Panc1 (cell line): ENCODE results near the gene NCBP2.

Experiments
- POLR2AphosphoS5 ChIP-seq: IDR thresholded peaks from 2 replicates; pipeline ENCODE4 v1.6.1; 2012; ENCODE audit warnings: mild to moderate bottlenecking, low read depth, low read length, moderate library complexity
- SIN3A ChIP-seq: IDR thresholded peaks from 2 replicates; pipeline ENCODE4 v1.6.1; 2012; ENCODE audit warnings: low read depth, mild to moderate bottlenecking, low read length, moderate library complexity, borderline replicate concordance; ENCODE audit not compliant: insufficient read depth
- TF ChIP-seq, protein P1 (sequence below): fragments of 450-650 bp; IDR thresholded peaks from 2 replicates; pipeline ENCODE4 v1.5.1; 2017; ENCODE audit warnings: mild to moderate bottlenecking
- TF ChIP-seq, protein P2 (sequence below), 2 experiments: IDR thresholded peaks; 2 replicates each; pipeline ENCODE4 v1.6.1; 2011 to 2012; ENCODE audit warnings: low read depth in 2 of 2, control low read depth in 1 of 2, low read length in 1 of 2, mild to moderate bottlenecking in 1 of 2, moderate library complexity in 1 of 2; ENCODE audit not compliant: insufficient read depth in 1 of 2

DNA sequence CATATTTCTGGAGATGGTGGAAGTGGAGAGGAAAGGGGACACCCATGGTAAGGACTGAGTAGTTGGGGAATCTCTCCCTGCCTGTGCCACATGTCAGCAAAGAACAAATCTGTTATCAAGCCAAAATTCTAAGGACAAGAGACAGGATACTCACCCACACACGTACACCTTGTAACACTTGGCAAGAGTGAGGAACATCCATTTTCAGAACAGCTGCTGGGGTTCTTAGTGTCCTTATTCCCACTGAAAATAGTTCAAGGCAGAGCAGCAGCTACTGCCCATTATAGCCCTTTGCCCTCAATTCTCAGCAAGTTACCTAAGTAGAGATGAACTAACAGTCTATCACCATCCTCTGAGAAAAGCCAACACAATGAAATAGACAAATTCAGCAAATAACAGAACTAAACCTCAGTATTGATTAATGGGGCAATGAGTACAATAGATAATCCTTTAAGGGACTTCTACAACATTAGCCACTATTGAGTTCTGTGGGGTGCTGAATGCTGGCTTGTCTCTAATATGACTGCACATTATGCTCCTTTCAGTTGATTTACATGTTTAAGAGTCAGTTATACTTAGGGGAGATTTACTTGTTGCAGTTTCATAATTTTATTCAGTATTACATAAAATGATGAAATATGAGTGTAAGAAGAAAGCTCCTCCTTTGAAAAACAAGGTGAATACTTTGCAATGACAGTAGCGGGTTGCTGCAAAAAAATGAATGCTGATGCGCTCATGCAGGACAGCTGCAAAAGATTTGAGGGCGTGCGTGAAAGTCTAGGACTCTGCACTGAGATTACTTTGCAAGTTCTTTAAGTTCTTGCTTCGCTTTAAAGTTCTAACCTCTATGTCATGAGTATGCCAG is 52.3 kb downstream of the NCBP2 start:
- TF ChIP-seq POLR2AphosphoS5 (no peak), SIN3A (no peak)
- TF ChIP-seq, protein P1, sequence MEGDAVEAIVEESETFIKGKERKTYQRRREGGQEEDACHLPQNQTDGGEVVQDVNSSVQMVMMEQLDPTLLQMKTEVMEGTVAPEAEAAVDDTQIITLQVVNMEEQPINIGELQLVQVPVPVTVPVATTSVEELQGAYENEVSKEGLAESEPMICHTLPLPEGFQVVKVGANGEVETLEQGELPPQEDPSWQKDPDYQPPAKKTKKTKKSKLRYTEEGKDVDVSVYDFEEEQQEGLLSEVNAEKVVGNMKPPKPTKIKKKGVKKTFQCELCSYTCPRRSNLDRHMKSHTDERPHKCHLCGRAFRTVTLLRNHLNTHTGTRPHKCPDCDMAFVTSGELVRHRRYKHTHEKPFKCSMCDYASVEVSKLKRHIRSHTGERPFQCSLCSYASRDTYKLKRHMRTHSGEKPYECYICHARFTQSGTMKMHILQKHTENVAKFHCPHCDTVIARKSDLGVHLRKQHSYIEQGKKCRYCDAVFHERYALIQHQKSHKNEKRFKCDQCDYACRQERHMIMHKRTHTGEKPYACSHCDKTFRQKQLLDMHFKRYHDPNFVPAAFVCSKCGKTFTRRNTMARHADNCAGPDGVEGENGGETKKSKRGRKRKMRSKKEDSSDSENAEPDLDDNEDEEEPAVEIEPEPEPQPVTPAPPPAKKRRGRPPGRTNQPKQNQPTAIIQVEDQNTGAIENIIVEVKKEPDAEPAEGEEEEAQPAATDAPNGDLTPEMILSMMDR, result no peak
- TF ChIP-seq, protein P2, sequence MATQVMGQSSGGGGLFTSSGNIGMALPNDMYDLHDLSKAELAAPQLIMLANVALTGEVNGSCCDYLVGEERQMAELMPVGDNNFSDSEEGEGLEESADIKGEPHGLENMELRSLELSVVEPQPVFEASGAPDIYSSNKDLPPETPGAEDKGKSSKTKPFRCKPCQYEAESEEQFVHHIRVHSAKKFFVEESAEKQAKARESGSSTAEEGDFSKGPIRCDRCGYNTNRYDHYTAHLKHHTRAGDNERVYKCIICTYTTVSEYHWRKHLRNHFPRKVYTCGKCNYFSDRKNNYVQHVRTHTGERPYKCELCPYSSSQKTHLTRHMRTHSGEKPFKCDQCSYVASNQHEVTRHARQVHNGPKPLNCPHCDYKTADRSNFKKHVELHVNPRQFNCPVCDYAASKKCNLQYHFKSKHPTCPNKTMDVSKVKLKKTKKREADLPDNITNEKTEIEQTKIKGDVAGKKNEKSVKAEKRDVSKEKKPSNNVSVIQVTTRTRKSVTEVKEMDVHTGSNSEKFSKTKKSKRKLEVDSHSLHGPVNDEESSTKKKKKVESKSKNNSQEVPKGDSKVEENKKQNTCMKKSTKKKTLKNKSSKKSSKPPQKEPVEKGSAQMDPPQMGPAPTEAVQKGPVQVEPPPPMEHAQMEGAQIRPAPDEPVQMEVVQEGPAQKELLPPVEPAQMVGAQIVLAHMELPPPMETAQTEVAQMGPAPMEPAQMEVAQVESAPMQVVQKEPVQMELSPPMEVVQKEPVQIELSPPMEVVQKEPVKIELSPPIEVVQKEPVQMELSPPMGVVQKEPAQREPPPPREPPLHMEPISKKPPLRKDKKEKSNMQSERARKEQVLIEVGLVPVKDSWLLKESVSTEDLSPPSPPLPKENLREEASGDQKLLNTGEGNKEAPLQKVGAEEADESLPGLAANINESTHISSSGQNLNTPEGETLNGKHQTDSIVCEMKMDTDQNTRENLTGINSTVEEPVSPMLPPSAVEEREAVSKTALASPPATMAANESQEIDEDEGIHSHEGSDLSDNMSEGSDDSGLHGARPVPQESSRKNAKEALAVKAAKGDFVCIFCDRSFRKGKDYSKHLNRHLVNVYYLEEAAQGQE (IDR thresholded peaks at IDR 0.05; ENCODE audit: insufficient read depth in 1 of 2, low read depth in 2 of 2, low read length in 1 of 2), result no peak
